AG10803 (cell line): Measurements from ENCODE around the gene LIMS1.

Experiments used
- DNase-seq: peaks from one replicate; pipeline ENCODE4 v3.0.0; 2010; ENCODE audit warnings: low read depth
- H3K4me3 ChIP-seq: 2 replicates; pipeline ENCODE4 v1.5.1; 2011; ENCODE audit warnings: mild to moderate bottlenecking, low read length, control low read depth
- CTCF ChIP-seq: conservative IDR thresholded peaks from 2 replicates; pipeline ENCODE4 v1.5.1; 2011; ENCODE audit warnings: mild to moderate bottlenecking, low read length, control low read depth, inconsistent platforms

LIMS1 gene

DNA sequence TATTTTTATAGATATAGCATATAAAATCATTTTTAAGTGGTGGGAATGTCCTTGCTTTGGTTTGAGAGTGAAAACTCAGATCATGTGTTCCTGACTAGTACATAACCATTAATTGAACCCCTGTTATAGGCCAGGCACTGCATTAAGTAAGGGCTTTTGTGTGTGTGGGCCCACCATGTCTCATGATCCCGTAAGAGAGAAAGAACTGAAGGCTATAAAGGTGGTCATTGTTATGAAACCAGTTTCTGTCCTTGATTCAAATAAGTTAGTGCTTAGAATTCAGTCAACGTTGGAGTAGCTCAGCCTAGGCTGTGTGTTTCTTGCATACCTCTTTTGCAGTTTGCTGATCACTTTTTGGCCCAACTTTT is 91.5 kb downstream of the LIMS1 start:
- TF ChIP-seq CTCF = no peak
- DNase-seq = no peak
- no peak overlapping the region for H3K4me3 ChIP-seq

- TF ChIP-seq CTCF = no peak
- DNase-seq = no peak
- H3K4me3 ChIP-seq = no peak overlapping the region
These were observed 92.7 kb downstream of the LIMS1 start for GRCh38 chr2:108626995-108627394.

DNA sequence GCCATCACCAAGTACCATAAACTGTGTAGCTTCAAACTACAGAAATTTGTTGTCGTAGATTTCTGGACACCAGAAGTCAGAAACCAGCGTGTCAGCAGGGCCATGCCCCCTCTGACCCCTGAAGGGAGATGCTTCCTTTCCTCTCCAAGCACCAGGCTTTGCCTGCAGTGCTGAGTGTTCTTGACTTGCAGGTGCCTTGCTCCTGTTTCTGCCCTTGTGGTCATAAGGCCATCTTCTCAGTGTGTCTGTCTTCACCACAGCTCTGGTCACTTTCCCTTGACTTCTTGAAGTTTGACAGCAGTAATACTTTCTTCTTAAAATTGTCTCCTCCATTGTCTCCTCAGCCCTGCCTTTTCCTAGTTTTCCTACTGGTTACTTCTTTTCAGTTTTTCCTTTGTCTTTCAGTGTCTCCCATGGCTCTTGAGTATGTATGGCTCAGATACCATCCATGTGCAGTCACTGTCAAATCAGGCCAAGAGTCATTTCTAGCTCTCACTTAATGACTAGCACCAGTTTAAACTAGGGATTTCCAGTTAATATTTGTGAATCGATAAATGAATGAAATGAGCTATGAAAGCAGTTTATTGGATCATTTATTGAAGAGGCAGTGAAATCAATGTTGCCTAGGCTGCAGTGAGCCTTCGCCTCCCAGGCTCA is 93.8 kb downstream of the LIMS1 start:
- TF ChIP-seq CTCF = no peak
- no peak overlapping the region for H3K4me3 ChIP-seq
- DNase-seq = no peak

DNA sequence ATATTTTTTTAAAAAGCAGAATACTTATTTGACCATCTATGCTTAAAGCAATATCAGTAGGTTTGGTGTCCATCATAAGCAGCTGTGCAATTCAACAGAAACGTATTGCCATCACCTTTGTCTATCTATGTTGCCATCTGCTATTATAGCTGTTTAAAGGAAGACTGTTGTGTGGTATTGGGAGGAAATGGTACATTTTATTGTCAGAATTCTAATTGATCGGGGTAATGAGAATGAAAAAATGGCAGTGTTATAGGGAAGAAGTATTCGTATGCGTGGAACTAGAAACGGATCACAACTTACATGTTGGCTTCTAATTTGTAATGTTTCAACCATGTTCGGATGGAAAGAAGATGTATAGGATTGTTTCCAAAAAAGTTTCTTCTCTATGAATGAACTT is 94.7 kb downstream of the LIMS1 start:
- no peak for DNase-seq
- TF ChIP-seq CTCF = no peak
- H3K4me3 ChIP-seq = no peak overlapping the region

DNA sequence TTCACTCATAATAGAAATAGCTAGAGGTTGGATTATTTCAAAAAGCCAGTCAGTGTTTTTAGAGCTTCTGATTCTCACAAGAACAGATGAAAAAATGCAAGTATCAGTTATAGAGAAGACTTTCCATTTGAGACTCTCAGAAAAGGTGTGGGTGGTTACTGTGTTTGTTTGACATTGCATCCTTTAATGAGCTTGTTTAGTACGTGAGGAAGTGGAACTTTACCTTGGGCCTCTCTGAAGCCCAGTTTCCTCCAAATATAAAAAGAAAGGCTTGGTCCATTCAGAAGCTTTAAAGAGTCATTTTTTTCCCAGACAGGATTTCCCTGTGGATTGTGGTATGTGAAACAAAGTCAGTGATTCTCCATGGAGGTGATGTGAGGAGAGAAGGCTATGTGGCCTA is 95.1 kb downstream of the LIMS1 start:
- H3K4me3 ChIP-seq = no peak overlapping the region
- TF ChIP-seq CTCF = no peak
- DNase-seq = no peak

DNA sequence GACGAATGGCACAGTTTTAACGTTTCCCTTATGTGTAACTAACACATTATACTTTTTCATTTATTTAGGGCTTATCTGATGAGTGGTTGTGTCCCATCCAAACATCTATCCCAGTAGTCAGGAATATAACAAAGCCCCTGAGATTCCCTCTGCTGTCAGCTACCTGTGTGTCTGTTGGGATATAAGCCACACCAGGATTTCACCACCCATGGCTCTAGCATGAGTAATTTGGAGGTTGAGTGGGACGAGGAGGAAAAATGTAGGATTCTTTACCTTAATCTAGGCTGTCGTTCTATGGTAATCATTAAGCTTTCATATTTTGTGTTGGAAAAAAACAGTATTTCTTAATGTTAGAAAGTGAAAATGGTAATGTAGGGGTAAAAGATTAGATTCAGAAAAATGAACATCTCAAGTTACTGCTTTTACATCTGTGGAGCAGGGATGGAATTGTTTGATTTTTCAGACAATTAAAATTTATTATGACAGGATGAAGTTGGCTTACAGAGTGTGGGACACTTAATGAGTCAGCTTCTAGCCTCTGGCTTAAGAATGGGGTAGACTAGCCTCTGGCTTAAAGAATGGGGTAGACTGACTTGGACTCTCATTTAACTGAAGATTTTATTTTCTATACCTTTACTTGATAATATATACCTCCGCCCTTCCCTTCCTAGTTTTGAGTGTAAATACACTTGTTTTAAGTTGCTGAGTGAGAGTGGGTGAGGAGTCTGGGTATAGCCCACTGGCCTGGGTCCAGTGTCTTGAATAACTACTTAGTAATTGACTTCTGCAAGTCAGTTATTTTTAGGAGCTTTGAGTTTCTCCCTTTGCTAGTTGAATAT is 96.5 kb downstream of the LIMS1 start:
- TF ChIP-seq CTCF = no peak

More for the DNA sequence above, 96.5 kb downstream of the LIMS1 start:
- H3K4me3 ChIP-seq = no peak overlapping the region
- DNase-seq = no peak
